ENCODE measurements around the gene PRKD2.

The PRKD2 gene

DNA sequence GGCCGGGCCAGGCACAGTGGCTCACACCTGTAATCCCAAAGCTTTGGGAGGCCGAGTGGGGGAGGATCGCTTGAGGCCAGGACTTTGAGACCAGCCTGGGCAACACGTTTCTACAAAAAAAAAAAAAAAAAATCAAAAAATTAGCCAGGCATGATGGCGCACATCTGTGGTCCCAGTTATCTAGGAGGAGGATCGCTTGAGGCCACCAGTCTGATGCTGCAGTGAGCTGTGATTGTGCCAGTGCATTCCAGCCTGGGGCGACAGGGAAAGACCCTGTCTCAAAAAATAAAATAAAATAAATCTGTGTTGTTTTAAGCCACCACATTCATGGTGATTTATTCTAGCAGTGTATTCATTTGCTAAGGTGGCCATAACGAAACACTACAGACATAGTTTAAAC lies 51.8 kb downstream of the PRKD2 start:
- no peak for DNase-seq (ENCODE audit: low read depth in 3 of 3, low spot score in 1 of 3)

DNA sequence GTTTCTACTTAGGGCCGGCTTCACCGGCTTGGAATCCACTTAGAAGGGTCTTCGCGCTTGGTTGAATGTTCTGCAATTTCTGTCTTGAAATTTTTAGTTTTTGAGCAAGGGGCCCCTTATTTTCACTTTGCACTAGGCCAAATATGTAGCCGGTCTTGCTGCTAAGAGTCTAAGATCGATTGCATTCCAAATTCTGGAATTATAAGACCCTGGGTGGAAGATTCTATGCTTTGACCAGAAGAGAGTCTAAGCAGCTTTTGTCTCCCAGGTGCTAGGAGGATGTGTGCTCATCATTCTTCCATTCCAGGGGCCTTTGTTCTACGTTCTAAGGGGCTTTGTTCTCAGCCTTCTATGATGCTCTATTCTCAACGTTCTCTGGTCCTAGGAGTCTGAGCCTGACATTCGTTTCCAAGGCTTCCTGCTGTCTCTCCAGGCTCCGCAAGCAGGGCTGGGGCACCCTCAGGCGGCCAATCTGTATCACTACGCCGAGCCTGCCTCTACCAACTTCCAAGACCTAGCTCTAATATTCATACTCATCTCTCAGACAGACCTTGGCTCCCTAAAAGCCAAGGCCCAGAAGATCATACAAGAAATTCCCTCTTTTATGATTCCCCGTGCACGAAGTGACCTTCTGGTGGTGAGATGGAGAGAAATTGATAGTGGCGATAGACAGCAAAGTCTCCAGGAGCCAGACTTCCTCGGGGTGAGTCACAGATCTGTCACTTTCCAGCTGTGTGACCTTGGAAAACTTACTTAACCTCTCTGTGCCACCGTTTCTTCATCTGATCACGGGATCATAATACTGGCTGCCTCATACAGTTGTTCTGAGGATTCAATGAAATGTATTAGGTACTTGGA lies 55.0 kb downstream of the PRKD2 start:
- DNase-seq (ENCODE audit: low read depth in 3 of 3, low spot score in 1 of 3), result peak; percentile 45 to 51 (median 48)

GRCh38 chr19:46661020-46661731 lies 55.7 kb downstream of the PRKD2 start, which contains the start of gene DACT3:
Gene DACT3, minus strand, starts transcription at chr19:46661182. Its CDS starts 118 bp downstream, at chr19:46661064.
- DNase-seq (ENCODE audit: low read depth in 3 of 3, low spot score in 1 of 3), result peak; percentile 99 to 100 (median 100)

GRCh38 chr19:46660551-46661019 lies 56.3 kb downstream of the PRKD2 start:
- no peak for DNase-seq (ENCODE audit: low read depth in 3 of 3, low spot score in 1 of 3)

GRCh38 chr19:46660008-46660517 lies 56.9 kb downstream of the PRKD2 start:
- no peak for DNase-seq (ENCODE audit: low read depth in 3 of 3, low spot score in 1 of 3)

DNA sequence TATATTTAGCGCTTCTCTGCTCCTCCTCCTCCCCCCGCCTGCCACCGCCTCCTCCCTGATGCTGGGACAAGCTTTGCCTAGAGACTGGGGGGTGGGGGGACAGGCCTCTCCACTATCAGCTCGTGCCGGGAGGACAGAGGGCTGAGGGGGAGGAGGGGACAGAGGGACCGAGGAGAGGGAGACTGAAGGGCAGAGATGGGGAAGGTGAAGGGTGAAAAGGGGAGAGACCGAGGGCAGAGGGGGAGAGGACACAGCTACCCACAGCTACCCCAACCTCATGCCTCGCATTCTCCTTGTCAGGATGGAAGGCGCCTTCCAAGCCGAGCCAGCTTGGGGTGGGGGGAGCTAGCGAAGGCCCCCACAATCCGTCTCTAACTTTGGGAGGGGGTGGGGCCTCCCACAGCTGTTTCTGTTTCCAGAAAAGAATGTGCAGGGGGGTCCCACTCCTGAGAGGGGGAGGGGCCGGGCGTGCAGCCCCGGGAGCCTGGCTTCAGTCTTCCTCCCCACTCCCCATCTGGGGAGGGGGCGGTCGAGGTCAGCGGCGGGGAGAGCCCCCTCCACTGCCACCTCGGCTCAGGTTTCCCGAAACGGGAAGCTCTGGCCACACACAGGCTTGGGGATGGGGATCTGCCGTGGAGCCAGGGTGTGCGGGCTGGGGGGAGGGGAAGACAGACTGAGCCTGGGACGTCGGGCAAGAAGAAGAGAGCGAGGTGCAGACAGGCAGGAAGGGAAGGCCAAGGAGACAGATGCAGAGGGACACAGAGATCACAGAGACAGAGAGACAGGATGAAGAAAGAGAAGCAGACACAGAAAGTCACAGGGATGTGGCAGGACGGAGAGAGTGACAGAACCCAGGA lies 57.5 kb downstream of the PRKD2 start:
- no peak for DNase-seq (ENCODE audit: low read depth in 3 of 3, low spot score in 1 of 3)

DNA sequence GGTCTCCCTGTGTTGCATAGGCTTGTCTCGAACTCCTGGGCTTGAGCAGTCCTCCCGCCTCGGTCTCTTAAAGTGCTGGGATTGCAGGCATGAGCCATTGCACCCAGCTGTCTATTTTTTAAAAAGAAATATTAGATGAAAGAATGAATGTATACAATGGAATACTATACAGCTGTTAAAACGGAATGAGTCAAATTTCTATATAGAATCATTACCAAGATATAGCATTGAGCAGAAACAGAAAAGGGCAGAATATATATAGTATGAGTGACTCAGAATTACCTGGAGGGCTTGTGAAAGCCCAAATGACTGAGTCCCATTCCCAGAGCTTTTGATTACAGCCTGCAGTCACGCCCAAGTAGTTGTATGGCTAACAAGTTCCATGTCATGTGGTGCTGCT lies 60.4 kb downstream of the PRKD2 start:
- no peak for DNase-seq (ENCODE audit: low read depth in 3 of 3, low spot score in 1 of 3)

DNA sequence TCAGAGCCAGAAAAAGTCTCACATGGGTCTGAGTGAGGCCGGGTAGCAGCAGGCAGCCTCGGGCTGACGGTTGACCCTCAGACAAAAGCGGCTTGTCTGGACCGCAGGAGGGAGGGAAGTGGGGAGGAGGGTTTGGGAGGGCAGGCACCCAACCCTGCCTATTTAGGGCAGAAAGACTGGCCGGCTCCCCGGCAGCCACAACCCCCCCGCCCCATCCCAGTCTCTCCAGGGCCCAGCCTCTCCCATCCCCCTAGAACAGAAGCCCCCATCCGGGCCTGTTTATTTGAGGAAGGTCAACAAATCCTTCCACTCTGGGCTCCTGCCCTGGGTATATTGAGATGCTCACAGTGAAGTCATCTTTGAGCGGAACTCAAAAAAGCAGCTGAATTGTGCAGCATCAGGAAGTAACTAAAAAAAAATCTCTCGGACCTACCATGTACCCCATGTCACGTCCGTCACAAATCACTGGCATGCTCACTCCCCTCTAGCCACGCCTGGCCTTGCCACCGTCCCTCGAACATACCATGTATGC lies 62.2 kb downstream of the PRKD2 start:
- DNase-seq (ENCODE audit: low read depth in 3 of 3, low spot score in 1 of 3), result no peak

DNA sequence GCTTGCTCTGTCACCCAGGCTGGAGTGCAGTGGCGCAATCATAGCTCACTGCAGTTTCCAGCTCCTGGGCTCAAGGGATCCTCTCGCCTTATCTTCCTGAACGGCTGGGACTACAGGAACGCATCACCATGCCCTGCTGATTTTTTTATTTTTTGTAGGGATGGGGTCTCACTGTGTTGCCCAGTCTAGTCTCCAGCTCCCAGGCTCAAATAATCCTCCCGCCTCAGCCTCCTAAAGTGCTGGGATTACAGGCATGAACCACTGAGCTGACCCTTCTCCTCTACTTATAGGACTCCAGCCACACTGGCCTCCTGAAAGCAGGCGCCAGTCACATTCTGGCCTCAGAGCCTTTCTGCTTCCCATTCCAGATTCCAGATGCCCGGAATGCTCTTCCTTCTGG lies 66.5 kb downstream of the PRKD2 start:
- no peak for DNase-seq (ENCODE audit: low read depth in 3 of 3, low spot score in 1 of 3)

- no peak for DNase-seq (ENCODE audit: low read depth in 3 of 3, low spot score in 1 of 3)
Measured at GRCh38 chr19:46648961-46649960, 67.7 kb downstream of the PRKD2 start.

GRCh38 chr19:46648060-46648960 lies 68.6 kb downstream of the PRKD2 start:
- no peak for DNase-seq (ENCODE audit: low read depth in 3 of 3, low spot score in 1 of 3)

GRCh38 chr19:46646402-46646801 lies 70.5 kb downstream of the PRKD2 start:
- no peak for DNase-seq (ENCODE audit: low read depth in 3 of 3, low spot score in 1 of 3)

DNA sequence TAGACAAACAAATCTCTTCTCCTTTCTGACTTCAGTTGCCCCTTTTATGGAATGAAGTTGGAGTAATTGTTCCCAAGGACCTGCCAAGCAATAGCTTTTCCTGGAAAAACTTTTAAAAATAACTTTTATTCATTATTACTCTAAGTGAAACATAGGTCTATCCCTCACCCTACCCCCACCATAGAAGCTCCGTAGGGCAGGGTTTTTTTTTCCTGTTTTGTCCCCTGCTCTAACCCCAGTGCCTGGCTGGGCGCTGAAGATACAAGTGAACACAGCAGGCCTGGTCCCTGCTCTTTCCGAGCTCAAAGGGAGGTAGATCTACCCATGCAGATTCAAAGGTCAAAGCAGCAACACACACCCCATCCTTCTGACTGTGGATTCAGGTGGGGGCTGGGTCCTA lies 72.2 kb downstream of the PRKD2 start:
- no peak for DNase-seq (ENCODE audit: low read depth in 3 of 3, low spot score in 1 of 3)

- no peak for DNase-seq (ENCODE audit: low read depth in 3 of 3, low spot score in 1 of 3)
Measured at GRCh38 chr19:46640656-46641055, 76.3 kb downstream of the PRKD2 start.

GRCh38 chr19:46639358-46640182 lies 77.3 kb downstream of the PRKD2 start:
- DNase-seq (ENCODE audit: low read depth in 3 of 3, low spot score in 1 of 3), result no peak

GRCh38 chr19:46637224-46637623 lies 79.7 kb downstream of the PRKD2 start:
- DNase-seq (ENCODE audit: low read depth in 3 of 3, low spot score in 1 of 3), result no peak

DNA sequence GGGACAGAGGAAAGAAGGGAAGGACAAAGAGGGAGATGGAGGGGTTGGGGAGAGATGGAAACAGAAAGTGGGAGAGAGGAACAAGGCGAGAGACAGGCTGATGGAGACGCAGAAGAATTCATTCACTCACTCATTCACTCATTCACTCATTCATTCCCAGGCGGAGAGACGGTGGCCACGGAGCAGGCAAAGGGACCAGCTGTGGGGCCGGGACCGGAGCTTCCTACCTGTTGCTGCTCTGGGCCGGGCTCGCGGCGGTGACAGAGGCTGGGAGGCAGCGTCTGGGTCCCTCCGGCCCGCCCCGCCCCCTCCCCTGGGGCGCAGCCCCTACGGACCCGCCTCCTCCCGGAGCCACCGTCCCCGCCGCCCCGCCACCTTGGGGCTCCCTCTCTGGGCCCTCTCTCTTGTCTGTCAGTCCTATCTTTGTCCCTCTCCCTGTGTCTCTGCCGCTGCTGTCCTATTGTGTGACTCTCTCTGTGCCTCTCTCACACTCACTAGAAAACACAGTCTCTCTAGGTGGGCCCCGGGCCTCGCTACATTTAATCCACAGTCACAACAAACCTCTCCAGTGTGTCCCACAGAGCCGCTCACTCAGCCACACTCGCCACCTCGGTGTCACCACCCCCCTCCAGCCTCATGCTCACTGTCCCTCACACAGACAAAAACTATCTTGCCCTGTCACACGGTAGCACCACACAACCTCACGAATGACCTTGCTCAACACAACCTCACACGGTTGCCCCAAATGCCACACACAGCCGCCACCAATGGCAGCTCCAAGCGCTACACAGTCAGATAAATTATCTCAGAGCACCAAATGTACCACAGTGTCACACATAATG lies 80.8 kb downstream of the PRKD2 start, which contains the start of gene GNG8:
Gene GNG8 (minus strand): TSS at position 283 of the 842 bp plus-strand sequence. CDS start 1,520 bp downstream, outside the sequence.
- no peak for DNase-seq (ENCODE audit: low read depth in 3 of 3, low spot score in 1 of 3)
